Stimulated activated CD4-positive, alpha-beta T cell treated with anti-CD3 and anti-CD28 coated beads, Interleukin-1b, Interleukin-23, amount 100 ng/mL, for 48 hours (primary cell): ENCODE measurements around the gene SNCA.

Source experiments
- DNase-seq: peaks from one replicate; pipeline ENCODE4 v3.0.0-alpha.2; 2020

The SNCA gene

GRCh38 chr4:89703829-89704590 lies 133.0 kb downstream of the SNCA start:
- DNase-seq: no peak

DNA sequence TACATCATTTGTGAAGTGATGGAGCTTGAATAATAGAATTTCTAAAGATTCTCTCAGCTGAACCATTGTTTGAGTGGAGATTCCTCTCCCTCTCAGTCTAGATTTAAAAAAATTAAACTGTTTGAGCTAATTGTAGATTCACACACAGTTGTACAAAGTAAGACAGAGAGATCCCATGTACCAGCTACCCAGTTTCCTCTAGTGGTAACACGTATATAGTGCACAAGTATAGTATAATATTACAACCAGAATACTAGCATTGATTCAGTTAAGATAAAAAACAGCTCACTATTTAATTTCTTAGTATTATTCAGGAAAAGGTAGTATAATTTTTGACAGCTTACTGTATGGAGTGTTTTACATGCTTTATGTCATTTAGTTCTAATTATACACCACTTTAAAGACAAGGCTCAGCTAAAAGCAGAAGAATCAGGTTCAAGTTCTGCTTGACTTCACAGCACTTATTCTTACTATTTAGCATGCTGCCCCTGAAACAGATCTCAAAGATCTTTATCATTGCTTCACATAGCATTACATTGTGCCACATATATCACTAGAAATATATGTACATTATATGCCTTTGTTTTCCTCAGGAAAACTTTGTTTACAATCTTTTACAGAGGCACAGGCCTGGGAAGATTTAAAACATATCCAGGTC lies 136.1 kb downstream of the SNCA start:
- DNase-seq: no peak

DNA sequence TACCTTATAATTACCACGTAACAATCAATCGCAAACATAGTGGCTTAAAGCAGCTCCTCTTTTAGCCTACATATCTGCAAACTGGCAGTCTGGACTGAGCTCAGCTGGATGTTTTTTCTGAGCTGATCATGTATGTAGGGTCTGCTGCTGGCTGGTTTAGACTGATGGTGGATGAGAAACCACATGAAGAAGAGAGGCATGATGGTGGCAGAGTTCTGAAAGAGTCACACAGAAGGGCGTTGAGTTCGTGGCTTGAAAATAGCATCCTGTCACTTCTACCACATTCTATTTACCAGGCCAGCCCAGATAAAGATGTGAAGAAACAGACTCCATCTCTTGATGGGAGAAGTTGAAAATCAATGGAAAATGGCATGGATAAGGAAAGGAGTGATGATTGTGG lies 151.3 kb downstream of the SNCA start:
- no peak for DNase-seq

- no peak for DNase-seq
Measured at GRCh38 chr4:89685277-89685676, 151.7 kb downstream of the SNCA start.

DNA sequence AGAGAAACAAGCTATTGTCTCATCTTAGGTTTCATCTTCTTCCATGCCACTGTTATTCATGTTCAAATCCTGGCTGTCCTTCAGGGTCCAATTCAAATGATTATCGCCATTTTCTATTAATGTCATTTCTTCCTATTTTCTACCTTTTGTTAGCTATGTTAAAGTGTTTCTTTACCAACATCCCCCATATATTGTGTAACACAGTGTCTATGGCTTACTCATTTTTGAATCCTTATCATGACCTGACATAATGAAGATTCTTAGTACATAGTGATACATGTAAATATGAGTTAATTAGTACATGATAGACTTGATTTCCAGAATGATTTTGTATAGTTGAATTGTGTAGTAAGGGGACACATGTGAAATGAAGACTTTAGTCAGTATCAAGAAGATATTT lies 152.4 kb downstream of the SNCA start:
- DNase-seq: no peak

- no peak for DNase-seq
Measured at GRCh38 chr4:89682808-89683207, 154.2 kb downstream of the SNCA start.

DNA sequence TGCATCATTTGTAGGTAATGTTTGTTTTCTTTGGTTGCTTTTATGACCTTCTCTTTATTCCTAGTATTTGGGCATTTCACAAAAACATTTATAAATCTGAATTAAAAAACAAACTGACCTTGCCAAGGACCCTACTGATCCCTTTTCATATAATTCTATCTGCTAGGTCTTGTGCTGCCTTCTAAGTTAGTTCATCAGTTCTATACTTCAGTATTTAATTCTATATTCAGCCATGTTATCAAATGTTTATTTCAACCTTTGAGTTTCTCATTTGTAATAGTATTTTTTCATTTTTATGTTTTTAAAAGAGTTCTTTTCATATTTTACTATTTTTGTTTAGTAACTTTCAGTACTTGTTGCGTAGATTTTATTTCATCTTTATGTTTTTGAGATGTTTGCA lies 155.3 kb downstream of the SNCA start:
- no peak for DNase-seq

DNA sequence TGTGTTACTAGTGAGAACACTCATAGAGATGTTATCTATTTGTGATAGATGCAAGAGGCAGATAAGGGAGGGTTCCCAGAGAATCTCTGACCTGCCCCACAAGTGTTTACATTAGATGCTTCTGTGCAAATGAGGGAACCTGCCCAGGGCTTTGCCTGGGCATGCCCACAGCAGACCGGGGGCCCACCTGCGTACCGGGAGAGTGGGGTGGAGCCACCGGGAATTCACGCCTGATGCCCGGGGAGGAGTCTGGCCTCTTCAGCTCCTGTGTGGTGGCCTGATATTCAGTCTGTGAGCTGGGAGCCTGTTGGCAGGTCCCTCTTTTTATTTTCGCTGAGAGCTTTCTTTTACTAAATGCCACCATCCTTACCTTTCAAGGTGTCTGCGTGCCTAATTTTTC lies 155.7 kb downstream of the SNCA start:
- no peak for DNase-seq

- no peak for DNase-seq
Measured at GRCh38 chr4:89674876-89675459, 162.0 kb downstream of the SNCA start.
